Activated CD4-positive, alpha-beta T cell treated with anti-CD3 and anti-CD28 coated beads for 36 hours (primary cell): ENCODE data around the gene TJP1. TPM values are rescaled to one million over a fixed set of nuclear protein-coding genes. Genes with fewer than 3 reads are reported as not detected.
"Not testable (repeated sequence)": the region's sequence is repeated elsewhere in the genome, so short reads cannot be mapped to it uniquely, and the experiment has no call there.

Experiments used
- ATAC-seq: fragments of 200-7000 bp; cut with Tn5 transposase; one replicate; pipeline ENCODE4 v1.10.0; 2021; ENCODE audit warnings: mild to moderate bottlenecking, moderate library complexity
- CTCF ChIA-PET: fragments of 350-600 bp; sonication (Branson Sonifier 250); formaldehyde crosslinking; loops from one replicate; lab custom pipeline; 2021; ENCODE audit warnings: antibody characterized with exemption; lab: Charles Lee
- POLR2A ChIA-PET: fragments of 350-600 bp; sonication (Branson Sonifier 250); formaldehyde crosslinking; loops from one replicate; lab custom pipeline; 2021; ENCODE audit warnings: antibody characterized with exemption, inconsistent platforms; lab: Charles Lee
- DNase-seq: peaks from one replicate; pipeline ENCODE4 v3.0.0-alpha.2; 2020
- H3K27ac Mint-ChIP-seq: one replicate; pipeline ENCODE4 v1.8.0; 2021; ENCODE audit warnings: mixed read lengths
- H3K27me3 Mint-ChIP-seq: one replicate; pipeline ENCODE4 v1.8.0; 2021; ENCODE audit warnings: mixed read lengths
- H3K36me3 Mint-ChIP-seq: one replicate; pipeline ENCODE4 v1.8.0; 2021; ENCODE audit warnings: low read depth, mixed read lengths
- H3K4me1 Mint-ChIP-seq: one replicate; pipeline ENCODE4 v1.8.0; 2021; ENCODE audit warnings: mixed read lengths
- H3K4me3 Mint-ChIP-seq: one replicate; pipeline ENCODE4 v1.8.0; 2021; ENCODE audit warnings: mild to moderate bottlenecking, moderate library complexity, mixed read lengths
- H3K9me3 Mint-ChIP-seq: one replicate; pipeline ENCODE4 v1.8.0; 2021; ENCODE audit warnings: low read depth, mixed read lengths
- intact Hi-C, 2 experiments: fragments of 100-400 bp; cut with DNase I in 1 of 2; cut with micrococcal nuclease in 1 of 2; formaldehyde crosslinking; loops; one replicate each; pipeline versions ENCODE4 v1.14.2 to v1.15.1; 2022 to 2024; cut with DNase I, micrococcal nuclease
- total RNA-seq, 2 experiments: library from RNA; stranded (reverse); gene quantifications; one replicate each; pipeline ENCODE4 v1.2.3, GENCODE V29; 2021

The TJP1 gene
- total RNA-seq, 2 experiments from 2014 or later: 0.09 TPM; not detected in 1

DNA sequence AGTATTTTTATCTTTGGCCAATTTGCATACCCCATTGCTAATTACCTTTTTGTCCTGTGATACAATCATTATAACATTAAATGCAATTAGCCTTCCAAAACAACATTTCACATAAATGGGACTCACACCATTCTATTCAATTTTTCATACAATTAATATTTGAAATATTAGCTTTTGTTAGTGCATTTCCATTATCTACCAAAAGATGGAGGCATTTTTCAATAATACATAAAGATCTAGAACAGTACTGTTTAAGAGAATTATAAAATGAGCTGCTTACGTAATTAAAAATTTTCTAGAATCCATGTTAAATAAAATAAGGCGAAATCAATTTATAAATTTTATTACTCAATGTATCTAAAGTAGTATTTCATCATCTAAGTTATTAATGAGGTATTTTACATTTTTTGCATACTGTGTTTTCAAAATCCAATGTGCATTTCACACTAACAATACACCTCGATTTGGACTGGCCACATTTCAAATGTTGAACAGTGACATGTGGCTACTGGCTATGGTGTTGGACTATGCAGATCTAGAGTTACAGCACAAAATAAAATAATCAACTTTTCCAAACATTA, 74.3 kb downstream of the TJP1 start:
- Mint-ChIP-seq H3K9me3 (no peaks in the 10 kb centered on the region), H3K27me3 (peaks cover 18% of the 10 kb centered on the region), H3K4me3 (no peak overlapping the region), H3K36me3 (no peaks in the 10 kb centered on the region), H3K27ac (no peak overlapping the region), H3K4me1 (no peaks in the 10 kb centered on the region)
- intact Hi-C loops: loop anchor here in 1 of 2 experiments (5.0 kb wide), 1 partner anchor 179 kb away; no protein-coding TSS in a partner anchor
- ChIA-PET CTCF (interaction anchor here (1.3 to 2.0 kb wide), 2 partner anchors 178 to 329 kb away, joined by 3 to 14 read pairs; no protein-coding TSS in a partner anchor), POLR2A (no interaction called here)
- ATAC-seq (no peak), DNase-seq (no peak)

DNA sequence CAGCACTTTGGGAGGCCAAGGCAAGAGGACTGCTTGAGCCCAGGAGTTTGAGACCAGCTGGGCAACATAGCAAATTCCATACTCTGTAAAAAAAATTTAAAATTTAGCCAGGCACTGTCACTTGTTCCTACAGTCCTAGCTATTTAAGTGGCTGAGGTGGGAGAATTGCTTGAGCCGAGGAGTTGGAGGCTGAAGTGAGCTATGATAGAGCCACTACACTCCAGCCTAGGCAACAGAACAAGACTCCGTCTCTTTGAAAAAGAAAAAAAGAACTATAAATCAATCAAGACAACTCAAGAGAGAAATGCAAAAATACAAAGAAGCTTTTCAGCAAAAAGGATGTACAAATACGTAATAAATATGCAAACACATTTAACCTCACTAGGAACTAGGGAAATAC, 78.8 kb downstream of the TJP1 start:
- peaks cover 7% of the 10 kb centered on the region for H3K27me3 Mint-ChIP-seq
- no peaks in the 10 kb centered on the region for H3K9me3 Mint-ChIP-seq
- no peak for DNase-seq
- POLR2A ChIA-PET: no interaction called here
- no peaks in the 10 kb centered on the region for H3K4me1 Mint-ChIP-seq
- no peak overlapping the region for H3K27ac Mint-ChIP-seq
- intact Hi-C loops: loop anchor here in 1 of 2 experiments (5.0 kb wide), 1 partner anchor 606 kb away; no protein-coding TSS in a partner anchor
- CTCF ChIA-PET: no interaction called here
- H3K36me3 Mint-ChIP-seq: no peaks in the 10 kb centered on the region
- no peak overlapping the region for H3K4me3 Mint-ChIP-seq
- ATAC-seq: no peak

DNA sequence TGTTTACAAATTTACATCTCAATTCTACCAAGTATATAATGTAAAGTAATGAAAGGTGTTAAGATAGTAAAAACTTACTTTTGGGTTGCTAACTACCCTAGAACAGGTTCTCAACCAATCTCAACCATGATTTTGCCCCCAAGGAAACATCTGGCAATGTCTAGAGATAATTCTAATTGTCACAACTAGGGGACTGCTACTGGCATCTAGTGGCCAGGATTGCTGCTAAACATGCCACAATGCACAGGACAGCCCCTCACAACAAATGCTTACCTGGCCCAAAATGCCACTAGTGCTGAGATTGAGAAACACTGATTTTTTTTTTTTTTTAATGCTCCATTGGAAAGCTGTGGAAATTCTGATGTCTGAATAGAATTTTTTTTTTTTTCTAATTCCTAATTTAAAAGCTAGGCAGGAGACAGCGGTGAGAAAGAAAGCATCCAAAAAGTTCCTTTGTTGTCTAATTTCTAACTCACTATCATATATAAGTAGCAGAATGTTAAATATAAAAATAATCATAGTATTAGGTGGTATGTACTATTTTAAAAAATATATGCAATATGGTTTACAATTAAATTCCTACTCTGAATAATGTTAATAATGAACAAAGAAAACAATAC, 81.5 kb downstream of the TJP1 start:
- ATAC-seq (no peak), DNase-seq (peak; percentile 6)
- H3K36me3 Mint-ChIP-seq: no peaks in the 10 kb centered on the region
- CTCF ChIA-PET: interaction anchor here (0.7 kb wide), 1 partner anchor 599 kb away, joined by 3 read pairs; no protein-coding TSS in a partner anchor
- no peak overlapping the region for H3K4me3 Mint-ChIP-seq
- peaks cover 4% of the 10 kb centered on the region for H3K4me1 Mint-ChIP-seq
- peaks cover 11% of the 10 kb centered on the region for H3K27me3 Mint-ChIP-seq
- H3K9me3 Mint-ChIP-seq: no peaks in the 10 kb centered on the region
- POLR2A ChIA-PET: no interaction called here
- intact Hi-C loops: loop anchor here in 1 of 2 experiments (5.0 kb wide), 1 partner anchor 604 kb away; no protein-coding TSS in a partner anchor
- no peak overlapping the region for H3K27ac Mint-ChIP-seq

DNA sequence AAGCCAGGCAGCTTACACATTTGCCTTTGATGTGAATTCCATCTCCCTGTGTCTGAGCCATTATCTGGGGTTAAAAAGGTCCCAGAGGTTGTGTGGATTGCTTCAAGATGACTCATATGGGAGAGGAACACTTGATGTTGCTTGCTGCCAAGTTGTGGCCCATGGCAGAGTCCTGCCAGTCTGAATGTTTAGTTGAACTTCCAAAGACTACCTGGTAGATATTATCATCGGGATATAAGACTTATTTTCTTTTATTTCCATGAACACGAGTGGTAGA, 85.6 kb downstream of the TJP1 start:
- POLR2A ChIA-PET: no interaction called here
- H3K36me3 Mint-ChIP-seq: no peaks in the 10 kb centered on the region
- no peak for ATAC-seq
- H3K4me3 Mint-ChIP-seq: no peak overlapping the region
- intact Hi-C loops: no loop called here
- CTCF ChIA-PET: no interaction called here
- peaks cover 6% of the 10 kb centered on the region for H3K4me1 Mint-ChIP-seq
- no peak for DNase-seq
- no peak overlapping the region for H3K27ac Mint-ChIP-seq
- no peaks in the 10 kb centered on the region for H3K9me3 Mint-ChIP-seq
- peaks cover 15% of the 10 kb centered on the region for H3K27me3 Mint-ChIP-seq

DNA sequence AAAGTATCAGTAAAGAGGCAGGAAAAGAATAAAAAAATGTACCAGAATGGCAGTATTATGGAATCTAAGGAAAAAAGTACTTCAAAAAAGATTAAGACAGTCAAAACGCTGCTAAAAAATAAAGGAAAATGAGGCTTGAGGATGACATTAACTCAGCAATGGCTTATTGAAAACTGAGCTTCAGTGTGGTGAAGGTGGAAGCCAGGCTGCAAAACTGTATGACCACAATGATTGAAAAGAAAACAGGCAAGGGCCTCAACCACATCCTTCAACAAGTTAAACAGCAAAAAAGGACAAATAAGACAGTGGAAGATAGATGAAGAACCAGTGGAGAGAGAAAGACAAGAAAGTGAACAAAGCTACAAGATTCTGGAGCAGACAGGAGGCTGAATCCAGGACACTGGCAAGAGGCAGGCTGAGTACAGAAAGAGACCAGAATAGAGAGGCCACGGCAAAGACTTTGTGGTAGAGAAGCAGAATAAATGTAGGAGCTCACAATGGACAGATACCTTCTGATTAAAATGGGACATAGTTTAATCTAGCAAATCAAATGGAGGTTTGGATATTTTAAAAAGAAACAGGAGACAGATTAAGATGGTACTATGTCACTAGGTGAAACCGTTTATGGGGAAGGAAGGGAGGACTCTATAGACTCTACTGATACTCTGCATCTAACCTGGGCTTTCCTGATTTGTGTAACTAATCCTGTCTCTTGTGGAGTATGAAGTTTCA, 86.1 kb downstream of the TJP1 start:
- Mint-ChIP-seq H3K9me3 (no peaks in the 10 kb centered on the region), H3K4me3 (no peak overlapping the region), H3K4me1 (peaks cover 6% of the 10 kb centered on the region), H3K36me3 (no peaks in the 10 kb centered on the region), H3K27ac (no peak overlapping the region), H3K27me3 (peaks cover 15% of the 10 kb centered on the region)
- ChIA-PET POLR2A (no interaction called here), CTCF (no interaction called here)
- ATAC-seq: peak; percentile 26
- no peak for DNase-seq
- intact Hi-C loops: no loop called here

DNA sequence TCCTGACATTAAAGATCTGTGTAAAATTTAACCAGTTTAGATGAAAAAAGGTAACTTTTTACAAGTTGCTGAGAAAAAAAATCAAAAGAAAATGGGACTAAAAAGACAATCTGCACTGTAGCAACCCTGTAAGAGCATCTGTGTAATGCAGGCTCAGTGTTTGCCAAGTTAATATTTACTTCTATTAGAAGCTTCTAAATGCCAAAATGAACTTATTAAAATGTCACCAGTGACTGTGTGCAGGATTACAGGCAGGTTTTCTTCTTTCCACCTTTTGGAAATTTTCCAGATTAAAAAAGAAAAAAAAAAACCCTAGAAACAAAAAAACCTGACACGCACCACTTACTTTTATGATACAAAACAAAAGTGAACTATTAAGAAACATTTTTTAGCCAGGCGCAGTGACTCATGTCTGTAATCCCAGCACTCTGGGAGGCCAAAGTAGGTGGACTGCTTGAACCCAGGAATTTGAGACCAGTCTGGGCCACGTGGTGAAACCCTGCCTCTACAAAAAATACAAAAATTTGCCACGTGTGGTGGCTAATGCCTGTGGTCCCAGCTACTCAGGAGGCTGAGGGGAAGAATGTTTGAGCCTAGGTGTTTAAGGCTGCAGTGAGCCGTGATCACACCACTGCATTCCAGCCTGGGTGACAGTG, 87.2 kb downstream of the TJP1 start:
- H3K4me1 Mint-ChIP-seq: peaks cover 6% of the 10 kb centered on the region
- CTCF ChIA-PET: no interaction called here
- no peak for DNase-seq
- H3K36me3 Mint-ChIP-seq: no peaks in the 10 kb centered on the region
- intact Hi-C loops: no loop called here
- POLR2A ChIA-PET: no interaction called here
- no peak overlapping the region for H3K4me3 Mint-ChIP-seq
- ATAC-seq: no peak
- no peak overlapping the region for H3K27ac Mint-ChIP-seq
- H3K9me3 Mint-ChIP-seq: no peaks in the 10 kb centered on the region
- peaks cover 13% of the 10 kb centered on the region for H3K27me3 Mint-ChIP-seq

DNA sequence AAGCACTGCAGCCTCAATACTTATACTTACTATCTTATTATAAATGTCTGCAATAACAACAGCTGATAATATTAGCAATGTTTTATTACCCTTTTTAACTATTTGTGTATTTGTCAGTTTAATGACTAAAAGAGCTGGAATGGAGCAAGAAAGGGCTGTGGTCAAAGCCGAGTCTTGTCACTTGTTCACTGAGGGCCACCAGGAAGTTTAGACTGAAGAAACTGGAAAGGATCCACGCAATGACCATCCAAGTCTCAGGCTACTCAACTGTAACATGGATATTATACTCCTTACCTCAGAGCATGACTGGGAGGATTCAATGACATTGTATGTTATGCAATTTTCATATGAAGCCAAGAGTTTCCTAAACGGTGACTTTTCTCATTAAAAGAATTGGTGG, 90.4 kb downstream of the TJP1 start:
- peaks cover 6% of the 10 kb centered on the region for H3K4me1 Mint-ChIP-seq
- ATAC-seq (no peak), DNase-seq (no peak)
- intact Hi-C loops: no loop called here
- no peaks in the 10 kb centered on the region for H3K9me3 Mint-ChIP-seq
- ChIA-PET POLR2A (no interaction called here), CTCF (no interaction called here)
- peaks cover 13% of the 10 kb centered on the region for H3K27me3 Mint-ChIP-seq
- no peak overlapping the region for H3K27ac Mint-ChIP-seq
- H3K4me3 Mint-ChIP-seq: no peak overlapping the region
- H3K36me3 Mint-ChIP-seq: no peaks in the 10 kb centered on the region

DNA sequence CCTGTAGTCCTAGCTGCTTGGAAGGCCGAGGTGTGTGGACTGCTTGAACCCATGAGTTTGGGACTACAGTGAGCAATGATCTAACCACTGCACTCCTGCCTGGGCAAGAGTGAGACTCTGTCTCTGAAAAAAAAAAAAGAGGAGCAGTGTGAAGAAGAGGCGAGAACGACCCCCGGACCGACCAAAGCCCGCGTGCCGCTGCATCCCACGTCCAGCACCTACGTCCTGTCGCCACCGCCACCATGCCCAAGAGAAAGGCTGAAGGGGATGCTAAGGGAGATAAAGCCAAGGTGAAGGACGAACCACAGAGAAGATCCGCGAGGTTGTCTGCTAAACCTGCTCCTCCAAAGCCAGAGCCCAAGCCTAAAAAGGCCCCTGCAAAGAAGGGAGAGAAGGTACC, 91.8 kb downstream of the TJP1 start:
- H3K4me1 Mint-ChIP-seq, H3K4me3 Mint-ChIP-seq, CTCF ChIA-PET, H3K9me3 Mint-ChIP-seq, intact Hi-C loops, H3K36me3 Mint-ChIP-seq, POLR2A ChIA-PET, DNase-seq, H3K27ac Mint-ChIP-seq, H3K27me3 Mint-ChIP-seq, ATAC-seq: not testable (repeated sequence)

DNA sequence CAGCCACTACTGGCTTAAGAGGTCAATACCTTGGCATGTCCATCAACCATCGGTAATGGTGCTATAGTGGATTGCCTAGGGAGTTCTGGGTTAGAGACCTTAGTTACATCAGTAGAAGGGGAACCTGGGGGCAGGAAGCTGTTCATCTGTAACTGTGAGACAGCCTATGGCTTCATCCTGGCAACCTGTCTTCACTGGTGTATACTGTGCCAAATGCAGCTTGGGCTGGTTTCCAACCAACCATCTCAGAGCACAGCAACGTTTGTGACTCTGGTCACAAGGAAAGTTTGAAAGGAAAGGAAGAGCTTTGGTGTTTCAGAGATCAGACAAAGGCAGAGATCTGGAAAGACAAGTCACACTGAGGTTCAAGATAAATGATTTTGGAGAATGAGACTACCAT, 93.8 kb downstream of the TJP1 start:
- H3K4me3 Mint-ChIP-seq: no peak overlapping the region
- H3K9me3 Mint-ChIP-seq: peaks cover under 1% of the 10 kb centered on the region
- no peak overlapping the region for H3K27ac Mint-ChIP-seq
- no peak for DNase-seq
- no peaks in the 10 kb centered on the region for H3K4me1 Mint-ChIP-seq
- intact Hi-C loops: no loop called here
- no peaks in the 10 kb centered on the region for H3K36me3 Mint-ChIP-seq
- H3K27me3 Mint-ChIP-seq: peaks cover 12% of the 10 kb centered on the region
- CTCF ChIA-PET: no interaction called here
- ATAC-seq: no peak
- POLR2A ChIA-PET: no interaction called here

DNA sequence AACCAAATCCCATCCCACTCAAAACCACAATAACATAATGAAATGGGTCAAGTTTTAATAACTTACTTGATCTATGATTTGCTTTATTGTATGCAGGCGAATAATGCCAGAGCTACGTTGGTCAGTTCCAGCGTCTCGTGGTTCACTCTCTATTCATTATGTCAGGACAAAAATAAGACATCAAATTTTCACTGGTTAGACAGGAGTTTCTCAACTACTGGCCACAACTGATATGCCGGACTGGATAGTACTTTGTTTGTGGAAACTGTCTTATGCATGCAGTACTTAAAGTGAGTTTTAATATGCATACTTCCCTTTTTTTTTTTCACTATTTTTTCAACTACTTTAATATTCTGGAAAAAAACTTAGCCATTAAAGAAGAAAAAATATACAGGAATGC, 94.4 kb downstream of the TJP1 start:
- H3K36me3 Mint-ChIP-seq: no peaks in the 10 kb centered on the region
- no peaks in the 10 kb centered on the region for H3K4me1 Mint-ChIP-seq
- H3K27ac Mint-ChIP-seq: no peak overlapping the region
- H3K27me3 Mint-ChIP-seq: peaks cover 11% of the 10 kb centered on the region
- intact Hi-C loops: no loop called here
- DNase-seq: no peak
- POLR2A ChIA-PET: no interaction called here
- ATAC-seq: no peak
- H3K4me3 Mint-ChIP-seq: no peak overlapping the region
- H3K9me3 Mint-ChIP-seq: peaks cover 2% of the 10 kb centered on the region
- CTCF ChIA-PET: no interaction called here

DNA sequence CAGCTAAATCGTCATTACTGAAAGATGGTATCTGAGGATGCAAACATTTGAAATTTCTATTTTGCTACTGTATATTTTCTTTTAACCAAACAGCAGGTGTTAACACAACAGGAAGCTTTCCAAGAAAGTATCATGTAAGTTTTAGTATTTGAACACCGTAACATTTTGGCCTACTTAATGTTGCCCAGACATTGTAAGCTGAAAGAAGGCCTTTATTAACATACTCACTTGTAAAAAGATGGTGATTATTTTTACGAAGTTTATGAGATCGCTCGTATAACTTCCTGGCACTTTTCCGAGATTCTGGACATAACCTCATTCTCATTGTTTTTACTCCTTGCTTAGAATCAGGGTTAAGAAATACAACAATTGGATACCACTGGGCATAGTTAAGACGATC, 95.7 kb downstream of the TJP1 start:
- no peak for DNase-seq
- Mint-ChIP-seq H3K27ac (no peak overlapping the region), H3K9me3 (peaks cover 12% of the 10 kb centered on the region), H3K4me1 (no peaks in the 10 kb centered on the region), H3K4me3 (no peak overlapping the region), H3K36me3 (peaks cover 4% of the 10 kb centered on the region), H3K27me3 (peaks cover 10% of the 10 kb centered on the region)
- no peak for ATAC-seq
- POLR2A ChIA-PET: no interaction called here
- CTCF ChIA-PET: no interaction called here
- intact Hi-C loops: no loop called here
